ENCODE data around the gene HSD17B8. TPM values are rescaled to one million over a fixed set of nuclear protein-coding genes. Genes with fewer than 3 reads are reported as not detected.
A peak's percentile ranks its signal among the peaks of the same experiment; 100 is the strongest.

HSD17B8 gene
- total RNA-seq, 1 experiment from 2014 or later = 7.4 TPM

- H3K9me3 ChIP-seq (ENCODE audit: control insufficient read depth, insufficient read depth, low read depth, low read length) = no peaks in the 10 kb centered on the region
- peaks cover 21% of the 10 kb centered on the region for H3K36me3 ChIP-seq (ENCODE audit: control insufficient read depth, insufficient read depth, low read length)
- intact Hi-C loops (cut with micrococcal nuclease; ENCODE audit: unreplicated experiment) (no loop called here), in situ Hi-C loops (cut with HindIII; ENCODE audit: low pct_unique_long_range_greater_than_20kb, low sequenced_read_pairs) (no loop called here)
- ChIA-PET CTCF (no interaction called here), POLR2A (interaction anchor here (0.6 to 0.7 kb wide), 2 partner anchors 10 to 26 kb away, joined by 3 to 9 read pairs; no protein-coding TSS in a partner anchor)
- peak overlapping the region; percentile 68 to 100 for H3K4me3 ChIP-seq (ENCODE audit: low read depth in 2 of 2, low read length in 2 of 2)
- no peaks in the 10 kb centered on the region for H3K27me3 ChIP-seq (ENCODE audit: control insufficient read depth, insufficient read depth, low read length)
- no peak for ATAC-seq
- peaks cover 27% of the 10 kb centered on the region for H3K4me1 ChIP-seq (ENCODE audit: control insufficient read depth, insufficient read depth, low read length)
- TF ChIP-seq CTCF (IDR thresholded peaks at IDR 0.05) (no peak), SIN3A (IDR thresholded peaks at IDR 0.05; ENCODE audit: borderline replicate concordance, insufficient read depth, low read depth, low read length) (no peak), REST (IDR thresholded peaks at IDR 0.05; ENCODE audit: insufficient read depth in 1 of 2, low read depth in 2 of 2, low read length in 1 of 2) (no peak)
- H3K27ac ChIP-seq (ENCODE audit: low read length) = no peak overlapping the region; the same call in 1 of the 2 replicates
- no TSS peak for BruUV-seq (replicated peaks)
- no peak for DNase-seq (ENCODE audit: low read depth, low spot score)
These were observed 5.5 kb upstream of the HSD17B8 start for GRCh38 chr6:33198853-33199436.

- Histone ChIP-seq H3K4me1 (ENCODE audit: control insufficient read depth, insufficient read depth, low read length) (peaks cover 32% of the 10 kb centered on the region), H3K9me3 (ENCODE audit: control insufficient read depth, insufficient read depth, low read depth, low read length) (no peaks in the 10 kb centered on the region), H3K27ac (ENCODE audit: low read length) (peak overlapping the region; percentile 93), H3K27me3 (ENCODE audit: control insufficient read depth, insufficient read depth, low read length) (no peaks in the 10 kb centered on the region), H3K4me3 (ENCODE audit: low read depth in 2 of 2, low read length in 2 of 2) (peak overlapping the region; percentile 68 to 100), H3K36me3 (ENCODE audit: control insufficient read depth, insufficient read depth, low read length) (peaks cover 19% of the 10 kb centered on the region)
- ChIA-PET CTCF (interaction anchor here (0.7 kb wide), 1 partner anchor 287 kb away, joined by 4 read pairs; no protein-coding TSS in a partner anchor), POLR2A (interaction anchor here (0.6 to 0.7 kb wide), 4 partner anchors 41 to 182 kb away, joined by 8 to 15 read pairs (median 10); partner anchors contain the start of genes RPS18 and VPS52)
- in situ Hi-C loops (cut with HindIII; ENCODE audit: low pct_unique_long_range_greater_than_20kb, low sequenced_read_pairs) = no loop called here
- TSS peak; percentile 52 for BruUV-seq (replicated peaks)
- peak; percentile 61 for ATAC-seq
- TF ChIP-seq POLR2AphosphoS5 (IDR thresholded peaks at IDR 0.05; ENCODE audit: low read depth, low read length) (no peak), SIN3A (IDR thresholded peaks at IDR 0.05; ENCODE audit: borderline replicate concordance, insufficient read depth, low read depth, low read length) (peak; percentile 88; the same call in 1 of the 2 replicates)
- no peak for DNase-seq (ENCODE audit: low read depth, low spot score)
- intact Hi-C loops (cut with micrococcal nuclease; ENCODE audit: unreplicated experiment) = no loop called here
These were observed 4.7 kb upstream of the HSD17B8 start for GRCh38 chr6:33199687-33200218.
